Hepatocyte (in vitro differentiated cells): Measurements from ENCODE around the gene CDK10. TPM values are rescaled to one million over a fixed set of nuclear protein-coding genes. Genes with fewer than 3 reads are reported as not detected.

Source experiments
- DNase-seq: peaks from one replicate; pipeline ENCODE4 v3.0.0-alpha.2; 2016; ENCODE audit warnings: low spot score
- H2AFZ ChIP-seq: fragments of 200-600 bp; sonication (generic); 2 replicates; pipeline ENCODE4 v1.6.0; 2016; ENCODE audit warnings: antibody characterized with exemption, mild to moderate bottlenecking
- H3K27ac ChIP-seq: fragments of 200-600 bp; sonication (generic); 2 replicates; pipeline ENCODE4 v1.5.1; 2016; ENCODE audit warnings: mild to moderate bottlenecking
- H3K27me3 ChIP-seq: fragments of 200-600 bp; sonication (generic); 2 replicates; pipeline ENCODE4 v1.6.1; 2016
- H3K36me3 ChIP-seq: fragments of 200-600 bp; sonication (generic); replicated peaks from 2 replicates; pipeline ENCODE4 v1.5.1; 2016; ENCODE audit warnings: low read depth; ENCODE audit not compliant: insufficient read depth
- H3K4me1 ChIP-seq: fragments of 200-600 bp; sonication (generic); 2 replicates; pipeline ENCODE4 v1.5.1; 2016; ENCODE audit warnings: mild to moderate bottlenecking, moderate library complexity; ENCODE audit not compliant: insufficient read depth
- H3K4me2 ChIP-seq: fragments of 200-600 bp; sonication (generic); 2 replicates; pipeline ENCODE4 v1.6.0; 2016
- H3K4me3 ChIP-seq: fragments of 200-600 bp; sonication (generic); 2 replicates; pipeline ENCODE4 v1.5.1; 2016; ENCODE audit warnings: mild to moderate bottlenecking
- H3K79me2 ChIP-seq: fragments of 200-600 bp; sonication (generic); 2 replicates; pipeline ENCODE4 v1.6.0; 2017; ENCODE audit warnings: mild to moderate bottlenecking
- H3K9me2 ChIP-seq: fragments of 200-600 bp; sonication (generic); replicated peaks from 2 replicates; pipeline ENCODE4 v1.6.0; 2017; ENCODE audit warnings: mild to moderate bottlenecking; ENCODE audit not compliant: insufficient read depth
- H3K9me3 ChIP-seq: fragments of 200-600 bp; sonication (generic); 2 replicates; pipeline ENCODE4 v1.5.1; 2016; ENCODE audit warnings: low read depth, mild to moderate bottlenecking
- H4K20me1 ChIP-seq: fragments of 200-600 bp; sonication (generic); 2 replicates; pipeline ENCODE4 v1.6.0; 2016; ENCODE audit warnings: mild to moderate bottlenecking; ENCODE audit not compliant: insufficient read depth, poor library complexity, severe bottlenecking
- EZH2 ChIP-seq: fragments of 200-600 bp; sonication (generic); IDR thresholded peaks from 2 replicates; pipeline ENCODE4 v1.6.1; 2016; ENCODE audit warnings: antibody characterized with exemption, mild to moderate bottlenecking, borderline replicate concordance
- EZH2phosphoT487 ChIP-seq: fragments of 200-600 bp; sonication (generic); IDR thresholded peaks from one replicate; pipeline ENCODE4 v1.6.1; 2018; ENCODE audit warnings: antibody characterized with exemption, mild to moderate bottlenecking, low read depth, moderate library complexity; ENCODE audit not compliant: unreplicated experiment, severe bottlenecking
- WGBS: methylation state at CpG from one replicate; pipeline ENCODE4 v1.1.6; 2016; ENCODE audit warnings: low lambda C conversion rate; ENCODE audit errors: missing lambda C conversion rate; 5-methylcytosine and 5-hydroxymethylcytosine counted together
- polyA plus RNA-seq: library from polyadenylated mRNA; unstranded; fragments of >200 nt; fragmentation: Nextera tagmentation; extraction: Ambion mirVana; gene quantifications from 2 replicates; pipeline ENCODE4 v1.2.1, GENCODE V29; 2016
- total RNA-seq: library from RNA; depleted of rRNA; stranded (reverse); fragments of >200 nt; gene quantifications from 2 replicates; pipeline ENCODE4 v1.2.3, GENCODE V29; 2014
- TF ChIP-seq, protein P1 (sequence below): fragments of 200-600 bp; sonication (generic); IDR thresholded peaks from 2 replicates; pipeline ENCODE4 v1.5.1; 2016; ENCODE audit warnings: antibody characterized with exemption, mild to moderate bottlenecking; ENCODE audit not compliant: poor library complexity

Gene CDK10
- total and polyA plus RNA-seq, 2 experiments from 2014 or later = 70.4 to 155 TPM

DNA sequence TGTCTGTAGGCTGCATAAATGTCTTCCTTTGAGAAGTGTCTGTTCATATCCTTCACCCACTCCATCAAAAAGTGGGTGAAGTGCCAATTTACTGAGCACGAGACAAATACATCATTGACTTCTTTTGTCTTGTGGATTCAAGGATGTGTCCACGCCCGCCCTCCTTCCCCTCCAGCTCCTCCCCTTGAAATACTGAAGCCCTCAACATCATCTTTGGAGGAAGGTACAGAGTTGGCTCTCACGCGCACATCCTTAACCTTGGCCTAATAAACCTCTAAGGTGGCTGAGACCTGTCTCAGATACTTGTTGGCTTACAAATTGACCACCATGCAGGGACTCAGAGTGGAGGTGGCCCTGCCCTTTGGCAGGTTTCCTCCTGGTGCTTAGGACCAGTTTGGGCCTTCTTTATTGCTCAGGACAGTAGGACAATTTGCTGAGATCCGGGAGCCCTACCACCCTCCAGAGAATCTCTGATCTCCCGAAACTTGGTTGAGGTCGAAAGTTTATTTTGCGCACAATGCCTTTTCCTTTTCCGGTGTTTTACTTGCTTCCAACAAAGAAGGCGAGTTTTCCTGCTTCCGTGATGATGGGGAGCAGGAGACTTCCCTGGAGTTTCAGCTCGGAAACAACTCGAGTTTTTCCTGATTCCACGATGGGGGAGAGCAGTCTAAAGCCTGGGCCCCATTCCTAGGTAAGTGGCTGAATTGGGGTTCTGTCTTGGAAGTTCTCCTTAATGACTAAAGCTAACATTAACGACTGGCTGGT, 14.1 kb upstream of the CDK10 start:
- H3K9me3 ChIP-seq = no peaks in the 10 kb centered on the region
- no peak for TF ChIP-seq EZH2
- no peak for TF ChIP-seq EZH2phosphoT487
- TF ChIP-seq, protein P1, sequence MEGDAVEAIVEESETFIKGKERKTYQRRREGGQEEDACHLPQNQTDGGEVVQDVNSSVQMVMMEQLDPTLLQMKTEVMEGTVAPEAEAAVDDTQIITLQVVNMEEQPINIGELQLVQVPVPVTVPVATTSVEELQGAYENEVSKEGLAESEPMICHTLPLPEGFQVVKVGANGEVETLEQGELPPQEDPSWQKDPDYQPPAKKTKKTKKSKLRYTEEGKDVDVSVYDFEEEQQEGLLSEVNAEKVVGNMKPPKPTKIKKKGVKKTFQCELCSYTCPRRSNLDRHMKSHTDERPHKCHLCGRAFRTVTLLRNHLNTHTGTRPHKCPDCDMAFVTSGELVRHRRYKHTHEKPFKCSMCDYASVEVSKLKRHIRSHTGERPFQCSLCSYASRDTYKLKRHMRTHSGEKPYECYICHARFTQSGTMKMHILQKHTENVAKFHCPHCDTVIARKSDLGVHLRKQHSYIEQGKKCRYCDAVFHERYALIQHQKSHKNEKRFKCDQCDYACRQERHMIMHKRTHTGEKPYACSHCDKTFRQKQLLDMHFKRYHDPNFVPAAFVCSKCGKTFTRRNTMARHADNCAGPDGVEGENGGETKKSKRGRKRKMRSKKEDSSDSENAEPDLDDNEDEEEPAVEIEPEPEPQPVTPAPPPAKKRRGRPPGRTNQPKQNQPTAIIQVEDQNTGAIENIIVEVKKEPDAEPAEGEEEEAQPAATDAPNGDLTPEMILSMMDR = no peak
- H3K4me2 ChIP-seq = no peak overlapping the region
- H3K4me1 ChIP-seq = peaks cover 7% of the 10 kb centered on the region
- H3K4me3 ChIP-seq = no peak overlapping the region
- DNase-seq = no peak
- no peak overlapping the region for H2AFZ ChIP-seq
- no peaks in the 10 kb centered on the region for H3K9me2 ChIP-seq
- WGBS = 98% methylated on average over 16 of the region's 16 CpGs
- no peak overlapping the region for H3K27ac ChIP-seq
- no peaks in the 10 kb centered on the region for H3K27me3 ChIP-seq
- no peaks in the 10 kb centered on the region for H3K79me2 ChIP-seq
- no peaks in the 10 kb centered on the region for H3K36me3 ChIP-seq
- H4K20me1 ChIP-seq = no peaks in the 10 kb centered on the region

DNA sequence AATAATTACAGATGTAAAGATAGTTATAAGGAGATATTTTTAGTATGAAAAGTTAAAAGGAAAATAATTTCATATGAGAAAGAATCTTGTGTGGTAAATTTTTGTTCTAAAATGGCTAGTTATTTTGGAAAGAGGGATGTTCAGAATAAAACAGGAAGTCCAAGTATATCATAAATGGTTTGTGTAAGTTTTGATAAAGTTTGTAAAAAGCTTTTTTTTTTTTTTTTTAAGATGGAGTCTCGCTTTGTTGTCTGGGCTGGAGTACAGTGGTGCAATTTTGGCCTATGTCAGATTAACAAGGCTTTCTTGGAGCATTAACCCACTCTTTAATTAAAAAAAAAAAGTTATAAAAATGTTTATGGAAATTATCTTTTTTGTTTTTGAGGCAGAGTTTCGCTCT, 8.2 kb upstream of the CDK10 start:
- H3K4me3 ChIP-seq = no peak overlapping the region
- WGBS = 88% methylated on average over 2 of the region's 2 CpGs
- DNase-seq = no peak
- TF ChIP-seq, protein P1 = no peak
- TF ChIP-seq EZH2phosphoT487 (no peak), EZH2 (no peak)
- no peak overlapping the region for H3K4me2 ChIP-seq
- H2AFZ ChIP-seq = no peak overlapping the region
- H4K20me1 ChIP-seq = no peaks in the 10 kb centered on the region
- H3K27me3 ChIP-seq = no peaks in the 10 kb centered on the region
- H3K27ac ChIP-seq = no peak overlapping the region
- peaks cover 4% of the 10 kb centered on the region for H3K9me3 ChIP-seq
- H3K36me3 ChIP-seq = no peaks in the 10 kb centered on the region
- no peaks in the 10 kb centered on the region for H3K4me1 ChIP-seq
- H3K79me2 ChIP-seq = no peaks in the 10 kb centered on the region
- H3K9me2 ChIP-seq = no peaks in the 10 kb centered on the region

DNA sequence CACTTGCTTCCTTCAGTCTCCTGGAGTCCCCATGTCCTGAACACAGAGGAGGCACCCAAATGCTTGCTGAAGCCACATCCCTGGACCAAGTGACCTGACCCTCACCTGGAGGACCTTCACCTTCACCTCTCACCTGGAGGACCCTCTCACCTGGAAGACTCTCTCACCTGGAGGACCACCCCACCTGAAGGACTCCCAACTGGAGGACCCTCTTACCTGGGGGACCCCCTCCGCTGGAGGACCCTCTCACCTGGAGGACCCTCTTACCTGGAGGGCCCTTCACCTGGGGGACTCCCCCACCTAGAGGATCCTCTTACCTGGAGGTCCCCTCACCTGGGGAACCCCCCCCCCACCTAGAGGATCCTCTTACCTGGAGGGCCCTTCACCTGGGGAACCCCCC, 573 bp upstream of the CDK10 start:
- 100% methylated on average over 1 of the region's 1 CpG for WGBS
- no peaks in the 10 kb centered on the region for H3K36me3 ChIP-seq
- H4K20me1 ChIP-seq = peaks cover 4% of the 10 kb centered on the region
- no peaks in the 10 kb centered on the region for H3K9me3 ChIP-seq
- peaks cover 28% of the 10 kb centered on the region for H3K79me2 ChIP-seq
- H3K27ac ChIP-seq = no peak overlapping the region
- H3K4me1 ChIP-seq = peaks cover 11% of the 10 kb centered on the region
- TF ChIP-seq EZH2 (no peak), EZH2phosphoT487 (no peak)
- TF ChIP-seq, protein P1 = no peak
- no peak overlapping the region for H3K4me3 ChIP-seq
- H3K4me2 ChIP-seq = peak overlapping the region; percentile 81
- no peak overlapping the region for H2AFZ ChIP-seq
- H3K9me2 ChIP-seq = no peaks in the 10 kb centered on the region
- H3K27me3 ChIP-seq = no peaks in the 10 kb centered on the region
- DNase-seq = no peak
